Subcutaneous adipose tissue (tissue), 4 donors: ENCODE data around the gene ADAMTSL4. TPM values are rescaled to one million over a fixed set of nuclear protein-coding genes. Genes with fewer than 3 reads are reported as not detected.

ENCODE experiments used
- total RNA-seq, 4 donors: library from RNA; depleted of rRNA; stranded (reverse); fragments of >200 nt; gene quantifications; one replicate each; pipeline ENCODE4 v1.1.0, GENCODE V29; 2016
- TF ChIP-seq, protein P1 (sequence below): fragments of 450-650 bp; IDR thresholded peaks from one replicate; pipeline ENCODE4 v1.5.1; 2016; ENCODE audit warnings: low read depth, mild to moderate bottlenecking, control low read depth, antibody characterized with exemption, moderate library complexity

Gene ADAMTSL4
- total RNA-seq, 4 donors from 2014 or later: 36.3 to 53.9 (median 49.1) TPM

GRCh38 chr1:150561254-150561973, 12.2 kb downstream of the ADAMTSL4 start:
- TF ChIP-seq, protein P1, sequence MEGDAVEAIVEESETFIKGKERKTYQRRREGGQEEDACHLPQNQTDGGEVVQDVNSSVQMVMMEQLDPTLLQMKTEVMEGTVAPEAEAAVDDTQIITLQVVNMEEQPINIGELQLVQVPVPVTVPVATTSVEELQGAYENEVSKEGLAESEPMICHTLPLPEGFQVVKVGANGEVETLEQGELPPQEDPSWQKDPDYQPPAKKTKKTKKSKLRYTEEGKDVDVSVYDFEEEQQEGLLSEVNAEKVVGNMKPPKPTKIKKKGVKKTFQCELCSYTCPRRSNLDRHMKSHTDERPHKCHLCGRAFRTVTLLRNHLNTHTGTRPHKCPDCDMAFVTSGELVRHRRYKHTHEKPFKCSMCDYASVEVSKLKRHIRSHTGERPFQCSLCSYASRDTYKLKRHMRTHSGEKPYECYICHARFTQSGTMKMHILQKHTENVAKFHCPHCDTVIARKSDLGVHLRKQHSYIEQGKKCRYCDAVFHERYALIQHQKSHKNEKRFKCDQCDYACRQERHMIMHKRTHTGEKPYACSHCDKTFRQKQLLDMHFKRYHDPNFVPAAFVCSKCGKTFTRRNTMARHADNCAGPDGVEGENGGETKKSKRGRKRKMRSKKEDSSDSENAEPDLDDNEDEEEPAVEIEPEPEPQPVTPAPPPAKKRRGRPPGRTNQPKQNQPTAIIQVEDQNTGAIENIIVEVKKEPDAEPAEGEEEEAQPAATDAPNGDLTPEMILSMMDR: no peak

GRCh38 chr1:150561974-150562445, 12.8 kb downstream of the ADAMTSL4 start:
- TF ChIP-seq, protein P1: no peak

DNA sequence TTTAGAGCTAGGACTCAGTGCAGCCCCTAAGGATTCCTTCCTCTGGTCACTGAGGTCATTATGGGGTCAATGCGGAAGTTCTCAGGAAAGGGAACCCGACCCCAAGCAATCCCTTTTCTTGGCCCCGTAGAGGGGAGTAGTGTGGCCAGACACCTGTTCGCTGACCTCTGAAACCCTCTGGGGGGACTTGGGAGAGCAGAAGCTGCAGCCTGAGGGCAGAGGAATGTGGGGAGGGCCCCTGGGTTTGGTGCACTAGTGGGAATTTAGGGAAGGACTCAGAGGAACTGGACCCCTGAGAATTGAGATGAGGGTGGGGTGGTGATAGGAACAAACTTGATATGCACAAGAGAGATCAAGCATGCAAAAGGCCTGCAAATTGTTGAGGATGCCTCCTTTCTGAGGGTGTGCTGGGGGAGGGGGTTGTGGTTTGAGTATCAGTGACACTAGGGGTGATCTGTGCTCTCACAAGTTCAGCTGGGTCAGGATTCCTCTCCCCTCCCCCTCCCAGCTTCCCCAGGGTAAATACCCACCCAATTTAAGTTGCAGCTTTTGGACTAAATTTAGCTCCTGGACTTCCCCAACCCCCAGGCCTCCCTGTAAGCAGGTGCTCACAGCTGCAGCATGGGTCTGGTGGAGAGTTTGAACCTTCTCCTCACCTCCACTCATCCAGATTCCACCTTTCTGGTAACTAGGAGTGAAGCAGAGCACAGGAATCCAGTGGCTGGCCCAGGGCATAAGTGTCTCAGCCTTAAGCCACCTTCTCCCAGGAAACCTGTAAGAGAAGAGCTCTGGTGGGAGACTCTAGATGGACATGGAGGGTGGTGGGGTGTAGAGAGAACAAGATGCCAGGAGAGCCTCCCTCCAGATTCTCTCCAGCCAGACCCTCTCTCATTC, 13.5 kb downstream of the ADAMTSL4 start:
- TF ChIP-seq, protein P1: no peak

- TF ChIP-seq, protein P1: no peak
Measured at GRCh38 chr1:150563340-150564038, 14.3 kb downstream of the ADAMTSL4 start.

GRCh38 chr1:150564051-150564991, 15.1 kb downstream of the ADAMTSL4 start:
- TF ChIP-seq, protein P1: no peak

- TF ChIP-seq, protein P1: no peak
Measured at GRCh38 chr1:150566589-150567340, 17.6 kb downstream of the ADAMTSL4 start.
